Measurements from ENCODE around the gene FYCO1.

Gene FYCO1

GRCh38 chr3:45938864-45939263 is 56.8 kb downstream of the FYCO1 start:
- peak; percentile 82 for DNase-seq
- no peaks in the 10 kb centered on the region for H3K9me3 Mint-ChIP-seq
- H3K4me3 Mint-ChIP-seq, result no peak overlapping the region

GRCh38 chr3:45938043-45938435 is 57.6 kb downstream of the FYCO1 start:
- H3K4me3 Mint-ChIP-seq, result no peak overlapping the region
- H3K27ac Mint-ChIP-seq, result no peak overlapping the region
- no peaks in the 10 kb centered on the region for H3K9me3 Mint-ChIP-seq
- TF ChIP-seq CTCF (IDR thresholded peaks at IDR 0.05), result no peak
- DNase-seq, result no peak
- H3K4me1 Mint-ChIP-seq, result no peaks in the 10 kb centered on the region
- no peaks in the 10 kb centered on the region for H3K27me3 Mint-ChIP-seq (ENCODE audit: low read depth, poor library complexity)
- peaks cover 43% of the 10 kb centered on the region for H3K36me3 Mint-ChIP-seq (ENCODE audit: low read depth)

More at GRCh38 chr3:45938864-45939263, 56.8 kb downstream of the FYCO1 start:
- TF ChIP-seq CTCF (IDR thresholded peaks at IDR 0.05), result peak; percentile 85
- peaks cover 34% of the 10 kb centered on the region for H3K36me3 Mint-ChIP-seq (ENCODE audit: low read depth)
- H3K27ac Mint-ChIP-seq, result no peak overlapping the region
- H3K27me3 Mint-ChIP-seq (ENCODE audit: low read depth, poor library complexity), result no peaks in the 10 kb centered on the region
- H3K4me1 Mint-ChIP-seq, result no peaks in the 10 kb centered on the region

DNA sequence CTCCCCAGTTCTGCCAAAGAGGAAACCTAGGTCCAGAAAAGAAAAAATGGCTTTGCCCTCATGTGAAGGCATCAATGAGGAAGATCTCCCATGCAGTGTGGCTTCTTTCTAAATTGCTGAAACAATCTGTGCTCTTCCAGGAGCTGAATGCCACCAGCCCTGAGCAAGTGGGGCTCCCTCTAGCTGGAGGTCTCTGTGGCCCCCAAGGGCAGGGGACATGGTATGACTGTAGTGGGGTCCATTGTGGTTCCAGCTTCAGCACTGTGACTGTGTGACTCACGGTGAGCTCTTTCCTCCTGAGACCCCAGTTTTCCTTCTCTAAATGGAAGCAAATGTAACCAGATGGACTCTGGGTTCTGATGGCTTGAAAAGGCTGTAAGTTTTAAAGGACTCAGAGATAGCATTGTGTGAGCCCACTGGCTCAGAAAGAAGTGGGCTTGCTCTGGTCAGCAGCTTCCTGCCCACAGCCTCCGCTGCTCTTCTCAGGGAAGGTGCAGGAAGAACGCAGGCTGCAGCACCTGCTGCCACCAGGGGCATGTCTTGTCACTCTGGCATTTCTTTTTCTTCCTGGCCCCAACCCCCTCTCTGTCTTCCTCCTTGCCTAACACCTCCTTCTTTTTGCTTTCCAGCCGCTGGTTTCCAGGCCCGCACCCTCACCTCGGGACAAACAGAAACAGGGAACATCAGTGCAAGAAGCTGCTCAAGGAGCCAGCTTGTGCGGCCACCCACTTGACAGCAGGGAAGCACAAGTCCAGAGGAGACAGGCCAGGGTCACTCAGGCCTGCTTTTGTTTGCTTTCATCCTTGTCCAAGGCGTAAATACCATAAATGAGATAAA is 58.2 kb downstream of the FYCO1 start:
- Mint-ChIP-seq H3K27ac (peak overlapping the region; percentile 27), H3K36me3 (ENCODE audit: low read depth) (peaks cover 49% of the 10 kb centered on the region), H3K27me3 (ENCODE audit: low read depth, poor library complexity) (no peaks in the 10 kb centered on the region), H3K4me3 (no peak overlapping the region), H3K4me1 (no peaks in the 10 kb centered on the region), H3K9me3 (no peaks in the 10 kb centered on the region)
- TF ChIP-seq CTCF (IDR thresholded peaks at IDR 0.05), result no peak
- DNase-seq, result no peak

GRCh38 chr3:45936261-45936660 is 59.4 kb downstream of the FYCO1 start:
- no peak overlapping the region for H3K27ac Mint-ChIP-seq
- peaks cover 57% of the 10 kb centered on the region for H3K36me3 Mint-ChIP-seq (ENCODE audit: low read depth)
- TF ChIP-seq CTCF (IDR thresholded peaks at IDR 0.05), result no peak
- no peaks in the 10 kb centered on the region for H3K27me3 Mint-ChIP-seq (ENCODE audit: low read depth, poor library complexity)
- DNase-seq, result no peak
- no peaks in the 10 kb centered on the region for H3K4me1 Mint-ChIP-seq
- no peaks in the 10 kb centered on the region for H3K9me3 Mint-ChIP-seq
- H3K4me3 Mint-ChIP-seq, result no peak overlapping the region

DNA sequence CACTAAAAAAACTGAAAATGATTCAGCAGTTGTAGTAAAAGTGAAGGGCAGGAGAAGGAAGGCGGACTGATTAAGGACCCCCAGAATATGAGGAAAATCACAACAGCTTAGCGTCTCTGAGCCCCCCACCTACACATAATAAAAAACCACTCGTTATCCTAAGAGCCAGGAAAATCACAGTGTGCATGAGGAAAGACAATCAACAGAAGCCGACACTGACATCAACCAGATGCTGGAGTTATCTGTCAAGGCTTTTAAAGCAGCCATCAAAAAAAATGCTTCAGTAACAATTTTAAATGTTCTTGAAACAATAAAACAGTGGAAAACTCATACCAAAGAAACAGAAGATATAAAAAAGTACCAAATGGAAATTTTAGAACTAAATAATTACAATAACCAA is 62.0 kb downstream of the FYCO1 start:
- no peak overlapping the region for H3K27ac Mint-ChIP-seq
- no peaks in the 10 kb centered on the region for H3K27me3 Mint-ChIP-seq (ENCODE audit: low read depth, poor library complexity)
- peaks cover 61% of the 10 kb centered on the region for H3K36me3 Mint-ChIP-seq (ENCODE audit: low read depth)
- TF ChIP-seq CTCF (IDR thresholded peaks at IDR 0.05), result no peak
- H3K4me1 Mint-ChIP-seq, result no peaks in the 10 kb centered on the region
- DNase-seq, result no peak
- no peaks in the 10 kb centered on the region for H3K9me3 Mint-ChIP-seq
- no peak overlapping the region for H3K4me3 Mint-ChIP-seq

DNA sequence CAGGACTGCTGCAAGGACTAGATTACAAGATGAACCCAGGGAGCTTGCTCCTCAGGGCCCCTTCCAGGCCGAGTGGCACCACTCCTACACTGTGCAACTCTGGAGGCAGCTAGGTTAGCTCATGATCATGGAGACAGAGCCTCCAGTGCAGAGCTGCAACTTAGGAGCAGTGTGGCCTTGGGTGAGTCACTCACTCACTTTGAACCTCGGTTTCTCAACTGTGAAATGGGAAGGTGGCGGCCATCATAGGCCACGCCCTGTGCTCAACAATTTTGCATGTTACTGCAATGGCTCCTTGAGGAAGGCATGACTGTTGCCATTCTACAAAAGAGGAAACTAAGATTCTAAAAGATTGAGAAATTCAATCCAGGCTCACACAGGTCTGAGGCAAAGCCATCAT is 63.5 kb downstream of the FYCO1 start:
- no peaks in the 10 kb centered on the region for H3K4me1 Mint-ChIP-seq
- no peaks in the 10 kb centered on the region for H3K27me3 Mint-ChIP-seq (ENCODE audit: low read depth, poor library complexity)
- peaks cover 76% of the 10 kb centered on the region for H3K36me3 Mint-ChIP-seq (ENCODE audit: low read depth)
- no peak overlapping the region for H3K27ac Mint-ChIP-seq
- no peaks in the 10 kb centered on the region for H3K9me3 Mint-ChIP-seq
- no peak for TF ChIP-seq CTCF (IDR thresholded peaks at IDR 0.05)
- no peak overlapping the region for H3K4me3 Mint-ChIP-seq
- no peak for DNase-seq

Data from nephron progenitor cell (in vitro differentiated cells).